Measurements from ENCODE around the gene HSPA4L.

DNA sequence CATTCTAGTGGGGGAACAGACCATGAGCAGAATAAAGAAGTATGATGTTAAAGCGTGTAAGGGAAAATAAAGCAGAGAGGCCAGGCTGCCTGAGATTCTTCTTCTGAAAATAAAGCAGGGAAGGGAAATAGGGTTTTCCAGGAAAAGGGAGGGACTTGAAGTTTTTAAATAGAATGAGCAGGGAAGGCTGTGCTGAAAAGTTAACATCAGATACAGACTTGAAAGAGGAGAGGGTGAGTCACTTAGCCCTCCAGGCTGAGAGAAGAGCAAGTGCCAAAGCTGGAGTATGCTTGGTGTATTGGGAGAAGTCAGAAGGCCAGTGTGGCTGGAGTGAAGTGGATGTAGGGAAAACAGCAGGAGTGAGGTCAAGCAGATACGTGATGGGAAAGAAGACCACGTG is 88.6 kb downstream of the HSPA4L start:
- TF ChIP-seq, protein P1, sequence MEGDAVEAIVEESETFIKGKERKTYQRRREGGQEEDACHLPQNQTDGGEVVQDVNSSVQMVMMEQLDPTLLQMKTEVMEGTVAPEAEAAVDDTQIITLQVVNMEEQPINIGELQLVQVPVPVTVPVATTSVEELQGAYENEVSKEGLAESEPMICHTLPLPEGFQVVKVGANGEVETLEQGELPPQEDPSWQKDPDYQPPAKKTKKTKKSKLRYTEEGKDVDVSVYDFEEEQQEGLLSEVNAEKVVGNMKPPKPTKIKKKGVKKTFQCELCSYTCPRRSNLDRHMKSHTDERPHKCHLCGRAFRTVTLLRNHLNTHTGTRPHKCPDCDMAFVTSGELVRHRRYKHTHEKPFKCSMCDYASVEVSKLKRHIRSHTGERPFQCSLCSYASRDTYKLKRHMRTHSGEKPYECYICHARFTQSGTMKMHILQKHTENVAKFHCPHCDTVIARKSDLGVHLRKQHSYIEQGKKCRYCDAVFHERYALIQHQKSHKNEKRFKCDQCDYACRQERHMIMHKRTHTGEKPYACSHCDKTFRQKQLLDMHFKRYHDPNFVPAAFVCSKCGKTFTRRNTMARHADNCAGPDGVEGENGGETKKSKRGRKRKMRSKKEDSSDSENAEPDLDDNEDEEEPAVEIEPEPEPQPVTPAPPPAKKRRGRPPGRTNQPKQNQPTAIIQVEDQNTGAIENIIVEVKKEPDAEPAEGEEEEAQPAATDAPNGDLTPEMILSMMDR (IDR thresholded peaks at IDR 0.05) = no peak
- no peak for TF ChIP-seq POLR2A (IDR thresholded peaks at IDR 0.05)
